ENCODE results near the gene EED. TPM values are rescaled to one million over a fixed set of nuclear protein-coding genes. Genes with fewer than 3 reads are reported as not detected.
A peak's percentile ranks its signal among the peaks of the same experiment; 100 is the strongest.
"Not testable (repeated sequence)": the region's sequence is repeated elsewhere in the genome, so short reads cannot be mapped to it uniquely, and the experiment has no call there.

Gene EED
- total and polyA plus RNA-seq, 9 of the 15 experiments (the other 6 are each of a cell fraction or from before 2014, with no cell fraction given), result 33.0 to 110 (median 55.1) TPM

GRCh38 chr11:86225344-86225743 is 19.2 kb upstream of the EED start:
- H3K9ac ChIP-seq (ENCODE audit: insufficient read depth in 1 of 2, low read depth in 2 of 2, low read length in 2 of 2); ATAC-seq; FAIRE-seq; H3K36me3 ChIP-seq (ENCODE audit: control insufficient read depth, insufficient read depth, low read length); H3K4me2 ChIP-seq (ENCODE audit: insufficient read depth, low read length); H3K9me1 ChIP-seq (ENCODE audit: control insufficient read depth, insufficient read depth, low read length); H3K27me3 ChIP-seq (ENCODE audit: control insufficient read depth in 2 of 2, insufficient read depth in 2 of 2, low read length in 2 of 2); H3K27ac ChIP-seq (ENCODE audit: extremely low read depth, low read depth, low read length); BruUV-seq (replicated peaks); H3K4me3 ChIP-seq; H3K79me2 ChIP-seq (ENCODE audit: control insufficient read depth, insufficient read depth, low read length); CTCF ChIA-PET (ENCODE audit: low intra/inter-chr PET ratio); intact Hi-C loops (cut with micrococcal nuclease); in situ Hi-C loops (cut with MboI); POLR2A ChIA-PET; H3K4me1 ChIP-seq (replicated peaks in 1 of 2; ENCODE audit: control insufficient read depth in 2 of 2, insufficient read depth in 2 of 2, low read length in 2 of 2); H2AFZ ChIP-seq (ENCODE audit: low read depth, low read length); H4K20me1 ChIP-seq (replicated peaks; ENCODE audit: control insufficient read depth, insufficient read depth, low read length); DNase-seq (ENCODE audit: extremely low read depth in 1 of 4, low spot score in 3 of 4); H3K9me3 ChIP-seq (replicated peaks; ENCODE audit: control insufficient read depth, insufficient read depth, low read depth, low read length): not testable (repeated sequence)
- 77% methylated on average over 3 of the region's 3 CpGs for WGBS (ENCODE audit: insufficient coverage, low coverage, missing lambda C conversion rate)
- TF ChIP-seq ZNF146 (CRISPR knock-in tag; IDR thresholded peaks at IDR 0.05; ENCODE audit: unreplicated experiment) (peak; percentile 95), BCOR (IDR thresholded peaks at IDR 0.05) (peak; percentile 45; the same call in 1 of the 2 replicates), KDM1A (IDR thresholded peaks at IDR 0.05) (peak; percentile 35 to 51; a peak in 2 of 4 replicates)

DNA sequence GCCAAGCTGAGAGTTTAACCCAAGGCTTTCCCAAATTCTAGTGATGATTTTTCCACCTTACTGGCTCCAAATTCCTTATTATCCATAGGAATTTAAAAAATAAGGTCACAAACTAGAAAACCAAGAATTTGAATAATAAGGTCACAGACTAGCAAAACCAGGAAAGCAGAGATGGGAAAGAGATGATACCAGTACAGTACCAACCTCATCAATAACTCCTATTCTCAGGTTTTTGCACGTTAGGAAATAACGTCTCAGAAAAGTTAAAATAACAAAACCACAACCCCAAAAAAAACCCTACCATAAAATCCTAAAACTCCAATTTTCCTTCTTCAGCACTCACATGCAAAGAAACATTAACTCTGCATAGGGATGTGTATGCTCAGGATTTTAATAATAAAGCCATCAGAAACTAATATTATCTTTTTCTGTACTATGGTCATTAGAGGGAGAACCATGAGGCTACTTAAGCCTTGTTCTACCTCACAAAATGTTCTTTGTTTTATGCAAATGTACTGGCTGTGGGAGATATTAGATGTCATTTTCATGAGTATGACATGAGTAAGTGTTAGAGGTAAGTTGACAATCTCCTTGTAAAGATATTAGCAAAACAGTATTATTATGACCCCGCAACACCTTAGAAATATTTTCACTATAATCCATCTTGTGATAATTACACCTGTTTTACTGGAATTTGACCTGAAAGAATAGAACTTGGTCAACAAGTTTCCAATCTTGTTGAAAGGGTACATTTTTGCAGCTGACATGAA is 16.1 kb upstream of the EED start:
- ChIA-PET CTCF (ENCODE audit: low intra/inter-chr PET ratio) (no interaction called here), POLR2A (interaction anchor here (1.5 kb wide), 1 partner anchor 10 kb away, joined by 3 read pairs; no protein-coding TSS in a partner anchor)
- no peak overlapping the region for H3K4me2 ChIP-seq (ENCODE audit: insufficient read depth, low read length)
- no peaks in the 10 kb centered on the region for H4K20me1 ChIP-seq (replicated peaks; ENCODE audit: control insufficient read depth, insufficient read depth, low read length)
- no peak overlapping the region for H3K4me3 ChIP-seq
- no peaks in the 10 kb centered on the region for H3K27me3 ChIP-seq (ENCODE audit: control insufficient read depth in 2 of 2, insufficient read depth in 2 of 2, low read length in 2 of 2)
- no peak for FAIRE-seq
- in situ Hi-C loops (cut with MboI) (no loop called here), intact Hi-C loops (cut with micrococcal nuclease) (no loop called here)
- 0 out of 2 replicates have a peak overlapping the region, but pooled peaks have one; percentile 1 for H2AFZ ChIP-seq (ENCODE audit: low read depth, low read length)
- DNase-seq (ENCODE audit: extremely low read depth in 1 of 4, low spot score in 3 of 4), result no peak
- no peaks in the 10 kb centered on the region for H3K9me1 ChIP-seq (ENCODE audit: control insufficient read depth, insufficient read depth, low read length)
- 0 out of 2 replicates have a peak, but pooled peaks cover 3% of the 10 kb centered on the region for H3K9me3 ChIP-seq (replicated peaks; ENCODE audit: control insufficient read depth, insufficient read depth, low read depth, low read length)
- no peak for ATAC-seq
- H3K36me3 ChIP-seq (ENCODE audit: control insufficient read depth, insufficient read depth, low read length), result no peaks in the 10 kb centered on the region
- H3K27ac ChIP-seq (ENCODE audit: extremely low read depth, low read depth, low read length), result no peak overlapping the region
- H3K9ac ChIP-seq (ENCODE audit: insufficient read depth in 1 of 2, low read depth in 2 of 2, low read length in 2 of 2), result no peak overlapping the region
- no TSS peak for BruUV-seq (replicated peaks)
- 77% methylated on average over 3 of the region's 3 CpGs for WGBS (ENCODE audit: insufficient coverage, low coverage, missing lambda C conversion rate)
- no peaks in the 10 kb centered on the region for H3K79me2 ChIP-seq (ENCODE audit: control insufficient read depth, insufficient read depth, low read length)
- H3K4me1 ChIP-seq (replicated peaks in 1 of 2; ENCODE audit: control insufficient read depth in 2 of 2, insufficient read depth in 2 of 2, low read length in 2 of 2), result no peaks in the 10 kb centered on the region; a peak in 2 of 5 replicates
- TF ChIP-seq ZNF79 (CRISPR knock-in tag; IDR thresholded peaks at IDR 0.05; ENCODE audit: low read depth) (no peak), ELF1 (tag; IDR thresholded peaks at IDR 0.05) (0 out of 2 replicates have a peak, but pooled peaks have one; percentile 20)
